Esophagus mucosa (tissue), 1 donor: Measurements from ENCODE around the gene RPP38. TPM values are rescaled to one million over a fixed set of nuclear protein-coding genes. Genes with fewer than 3 reads are reported as not detected.
A peak's percentile ranks its signal among the peaks of the same experiment; 100 is the strongest.

Source experiments
- ATAC-seq: fragments of 200-7000 bp; cut with Tn5 transposase; one replicate; pipeline ENCODE4 v1.9.1; 2020
- total RNA-seq: library from RNA; stranded (reverse); gene quantifications from one replicate; pipeline ENCODE4 v1.2.4, GENCODE V29; 2023
- donor health status: DM: yes; HTN: yes; CAD: no.

Gene RPP38
- total RNA-seq, result 14.8 TPM

GRCh38 chr10:15097011-15097812 lies at the start of gene RPP38:
RPP38 (plus strand) TSS chr10:15097355; CDS start chr10:15103315, 5,960 bp downstream.
- ATAC-seq, result peak; percentile 95

GRCh38 chr10:15049533-15049932 lies 47.6 kb upstream of the RPP38 start:
- ATAC-seq, result no peak

- no peak for ATAC-seq
These were observed 45.0 kb upstream of the RPP38 start for GRCh38 chr10:15052121-15052520.

GRCh38 chr10:15053061-15053460 lies 44.1 kb upstream of the RPP38 start:
- ATAC-seq, result no peak

GRCh38 chr10:15058689-15059088 lies 38.5 kb upstream of the RPP38 start:
- ATAC-seq, result no peak

- ATAC-seq, result no peak
These were observed 37.2 kb upstream of the RPP38 start for GRCh38 chr10:15059914-15060313.

- ATAC-seq, result no peak
These were observed 36.5 kb upstream of the RPP38 start for GRCh38 chr10:15060638-15061037.

- ATAC-seq, result no peak
These were observed 30.0 kb upstream of the RPP38 start for GRCh38 chr10:15067154-15067553.

- peak; percentile 90 for ATAC-seq
These were observed 28.4 kb upstream of the RPP38 start for GRCh38 chr10:15068802-15069201.

- no peak for ATAC-seq
These were observed 27.9 kb upstream of the RPP38 start for GRCh38 chr10:15069230-15069629.

GRCh38 chr10:15072358-15072757 lies 24.8 kb upstream of the RPP38 start:
- no peak for ATAC-seq

GRCh38 chr10:15075421-15075820 lies 21.7 kb upstream of the RPP38 start:
- ATAC-seq, result no peak

GRCh38 chr10:15083674-15084501 lies 13.3 kb upstream of the RPP38 start:
- ATAC-seq, result no peak

GRCh38 chr10:15084502-15084922 lies 12.6 kb upstream of the RPP38 start:
- ATAC-seq, result peak; percentile 90

GRCh38 chr10:15088428-15089261 lies 8.5 kb upstream of the RPP38 start, which contains the start of gene ACBD7:
ACBD7 (minus strand) TSS chr10:15088776; CDS start chr10:15088728, 48 bp downstream.
- ATAC-seq, result peak; percentile 87

- no peak for ATAC-seq
These were observed 5.7 kb upstream of the RPP38 start for GRCh38 chr10:15091418-15091817.

GRCh38 chr10:15092855-15093408 lies 4.2 kb upstream of the RPP38 start:
- ATAC-seq, result no peak

GRCh38 chr10:15096661-15097010 lies 519 bp upstream of the RPP38 start:
- no peak for ATAC-seq

GRCh38 chr10:15099886-15100285 lies 2.7 kb downstream of the RPP38 start:
- no peak for ATAC-seq

- no peak for ATAC-seq
These were observed 6.4 kb downstream of the RPP38 start for GRCh38 chr10:15103513-15103912.

GRCh38 chr10:15106352-15107013 lies 9.3 kb downstream of the RPP38 start:
- ATAC-seq, result peak; percentile 95

- no peak for ATAC-seq
These were observed 15.5 kb downstream of the RPP38 start for GRCh38 chr10:15112657-15113056.
